Measurements from ENCODE around the gene LNPEP. TPM values are rescaled to one million over a fixed set of nuclear protein-coding genes. Genes with fewer than 3 reads are reported as not detected.

LNPEP gene
- total and polyA plus RNA-seq, 2 of the 13 experiments (the other 11 are each of a cell fraction or from before 2014, with no cell fraction given) = 8.0 to 16.9 TPM

DNA sequence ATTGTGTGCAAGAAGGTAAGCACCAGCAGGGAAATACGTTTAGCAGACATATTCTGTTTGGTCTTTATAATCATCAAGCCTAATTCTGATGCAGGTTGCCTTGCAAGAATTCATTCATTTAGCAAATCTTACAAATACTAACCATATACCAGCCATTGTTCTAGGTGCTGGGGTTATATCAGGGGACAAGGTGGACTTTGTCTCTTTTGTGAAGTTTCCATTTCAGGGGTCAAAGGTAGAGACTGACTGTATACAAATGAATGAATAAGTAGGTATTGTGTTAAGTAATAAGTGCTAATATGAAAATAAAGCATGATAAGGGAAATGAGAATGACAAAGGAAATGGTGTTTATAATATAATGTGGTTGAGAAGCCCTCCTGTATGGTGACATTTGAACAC lies 64.0 kb downstream of the LNPEP start:
- Histone ChIP-seq H2AFZ (ENCODE audit: low read length) (no peak overlapping the region), H3K4me2 (ENCODE audit: low read depth, low read length) (no peak overlapping the region), H3K9me3 (ENCODE audit: low read length) (no peaks in the 10 kb centered on the region), H3K4me1 (ENCODE audit: insufficient read depth, low read length) (peaks cover 10% of the 10 kb centered on the region), H4K20me1 (ENCODE audit: insufficient read depth, low read length) (no peaks in the 10 kb centered on the region), H3K36me3 (replicated peaks in 1 of 2; ENCODE audit: control insufficient read depth in 1 of 2, insufficient read depth in 2 of 2, low read length in 2 of 2) (peaks cover 2 to 13% of the 10 kb centered on the region in 2 experiments; a peak in 3 of 5 replicates), H3K27ac (ENCODE audit: extremely low read length, insufficient read depth, low read length) (no peak overlapping the region), H3K9ac (ENCODE audit: insufficient read depth, low read depth, low read length) (no peak overlapping the region), H3K4me3 (replicated peaks in 1 of 3; ENCODE audit: insufficient read depth in 1 of 3, low read depth in 2 of 3, low read length in 3 of 3) (no peak overlapping the region), H3K79me2 (ENCODE audit: insufficient read depth, low read length) (no peaks in the 10 kb centered on the region), H3K27me3 (ENCODE audit: control insufficient read depth in 1 of 2, insufficient read depth in 2 of 2, low read length in 2 of 2) (no peaks in the 10 kb centered on the region)
- intact Hi-C loops (cut with micrococcal nuclease; ENCODE audit: unreplicated experiment) = loop anchor here (5.0 kb wide), 3 partner anchors 37 to 133 kb away; partner anchors contain the start of gene LNPEP
- CTCF ChIA-PET (ENCODE audit: low intra/inter-chr PET ratio, low total read pairs) = no interaction called here
- FAIRE-seq (no peak), DNase-seq (ENCODE audit: low spot score) (no peak), ATAC-seq (no peak)
- WGBS (ENCODE audit: low lambda C conversion rate) = 96% methylated on average over 1 of the region's 1 CpG
- POLR2A ChIA-PET = no interaction called here
- in situ Hi-C loops (cut with HindIII; ENCODE audit: extremely low pct_ligation_motif_present, low pct_unique_long_range_greater_than_20kb) = no loop called here
- TF ChIP-seq PLRG1 (conservative IDR thresholded peaks at IDR 0.05) (no peak), PRDM15 (CRISPR knock-in tag; IDR thresholded peaks at IDR 0.05) (no peak), ZNF792 (CRISPR knock-in tag; IDR thresholded peaks at IDR 0.05) (no peak), ZNF546 (CRISPR knock-in tag; conservative IDR thresholded peaks at IDR 0.05) (no peak)
- TF ChIP-seq, protein P1, sequence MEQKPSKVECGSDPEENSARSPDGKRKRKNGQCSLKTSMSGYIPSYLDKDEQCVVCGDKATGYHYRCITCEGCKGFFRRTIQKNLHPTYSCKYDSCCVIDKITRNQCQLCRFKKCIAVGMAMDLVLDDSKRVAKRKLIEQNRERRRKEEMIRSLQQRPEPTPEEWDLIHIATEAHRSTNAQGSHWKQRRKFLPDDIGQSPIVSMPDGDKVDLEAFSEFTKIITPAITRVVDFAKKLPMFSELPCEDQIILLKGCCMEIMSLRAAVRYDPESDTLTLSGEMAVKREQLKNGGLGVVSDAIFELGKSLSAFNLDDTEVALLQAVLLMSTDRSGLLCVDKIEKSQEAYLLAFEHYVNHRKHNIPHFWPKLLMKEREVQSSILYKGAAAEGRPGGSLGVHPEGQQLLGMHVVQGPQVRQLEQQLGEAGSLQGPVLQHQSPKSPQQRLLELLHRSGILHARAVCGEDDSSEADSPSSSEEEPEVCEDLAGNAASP (CRISPR knock-in tag; IDR thresholded peaks at IDR 0.05; ENCODE audit: borderline replicate concordance) = peak; percentile 46; the same call in 1 of the 2 replicates
- TF ChIP-seq, protein P2, sequence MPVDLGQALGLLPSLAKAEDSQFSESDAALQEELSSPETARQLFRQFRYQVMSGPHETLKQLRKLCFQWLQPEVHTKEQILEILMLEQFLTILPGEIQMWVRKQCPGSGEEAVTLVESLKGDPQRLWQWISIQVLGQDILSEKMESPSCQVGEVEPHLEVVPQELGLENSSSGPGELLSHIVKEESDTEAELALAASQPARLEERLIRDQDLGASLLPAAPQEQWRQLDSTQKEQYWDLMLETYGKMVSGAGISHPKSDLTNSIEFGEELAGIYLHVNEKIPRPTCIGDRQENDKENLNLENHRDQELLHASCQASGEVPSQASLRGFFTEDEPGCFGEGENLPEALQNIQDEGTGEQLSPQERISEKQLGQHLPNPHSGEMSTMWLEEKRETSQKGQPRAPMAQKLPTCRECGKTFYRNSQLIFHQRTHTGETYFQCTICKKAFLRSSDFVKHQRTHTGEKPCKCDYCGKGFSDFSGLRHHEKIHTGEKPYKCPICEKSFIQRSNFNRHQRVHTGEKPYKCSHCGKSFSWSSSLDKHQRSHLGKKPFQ (CRISPR knock-in tag; IDR thresholded peaks at IDR 0.05; ENCODE audit: insufficient replicate concordance) = no peak
- BruUV-seq (replicated peaks) = no TSS peak

Data from HepG2 (cell line).